Upper lobe of left lung (tissue), 4 donors: ENCODE measurements around the gene B4GALNT1.

ENCODE experiments used
- CTCF ChIP-seq, 6 experiments: fragments of 450-650 bp in 4 of 6; fragments of 200-600 bp in 2 of 6; sonication (generic) in 2 of 6; IDR thresholded peaks; one replicate each; pipeline ENCODE4 v1.5.1; 2016 to 2019; ENCODE audit warnings: antibody characterized with exemption in 6 of 6
- EP300 ChIP-seq, 4 donors: sonication (generic); formaldehyde crosslinking; IDR thresholded peaks; one replicate each; pipeline ENCODE4 v1.5.1; 2017; ENCODE audit warnings: antibody characterized with exemption in 4 of 4, control low read depth in 2 of 4
- POLR2A ChIP-seq, 4 donors: fragments of 450-650 bp; IDR thresholded peaks; one replicate each; pipeline ENCODE4 v1.5.1; 2016 to 2017; ENCODE audit warnings: antibody characterized with exemption in 4 of 4, mild to moderate bottlenecking in 2 of 4

- TF ChIP-seq POLR2A (IDR thresholded peaks at IDR 0.05) (no peak), CTCF (IDR thresholded peaks at IDR 0.05) (no peak), EP300 (IDR thresholded peaks at IDR 0.05) (no peak)
Observed at GRCh38 chr12:57614948-57615500, 18.0 kb downstream of the B4GALNT1 start.
